Heart left ventricle (tissue), 16 donors: ENCODE results near the gene GNRH2. TPM values are rescaled to one million over a fixed set of nuclear protein-coding genes. Genes with fewer than 3 reads are reported as not detected.

Experiments
- ATAC-seq, 4 donors: fragments of 200-7000 bp; cut with Tn5 transposase; one replicate each; pipeline ENCODE4 v1.9.1; 2020 to 2022; ENCODE audit warnings: moderate library complexity in 4 of 4, mild to moderate bottlenecking in 3 of 4, moderate number of reproducible peaks in 1 of 4
- DNase-seq, 5 donors: peaks; one replicate each; pipeline ENCODE4 v3.0.0-alpha.2; 2020
- H3K27ac ChIP-seq, 12 donors: fragments of 200-600 bp; sonication (generic) in 4 of 12; one replicate each; pipeline versions ENCODE4 v1.5.0 to v1.8.0; 2016 to 2022; ENCODE audit warnings: mild to moderate bottlenecking in 2 of 12
- H3K27me3 ChIP-seq, 9 donors: fragments of 200-600 bp; sonication (generic) in 2 of 9; one replicate each; pipeline versions ENCODE4 v1.5.1 to v1.8.0; 2016 to 2022; ENCODE audit warnings: mild to moderate bottlenecking in 3 of 9
- H3K36me3 ChIP-seq, 9 donors: fragments of 200-600 bp; sonication (generic) in 2 of 9; one replicate each; pipeline versions ENCODE4 v1.5.0 to v1.8.0; 2018 to 2022; ENCODE audit warnings: mild to moderate bottlenecking in 2 of 9
- H3K4me1 ChIP-seq, 12 donors: fragments of 200-600 bp; sonication (generic) in 4 of 12; one replicate each; pipeline versions ENCODE4 v1.5.0 to v1.8.0; 2016 to 2022; ENCODE audit warnings: mild to moderate bottlenecking in 3 of 12
- H3K4me3 ChIP-seq, 12 donors: fragments of 200-600 bp; sonication (generic) in 4 of 12; one replicate each; pipeline versions ENCODE4 v1.5.0 to v1.8.0; 2017 to 2022; ENCODE audit warnings: mild to moderate bottlenecking in 9 of 12, moderate library complexity in 4 of 12
- H3K9me3 ChIP-seq, 12 donors: fragments of 200-600 bp; sonication (generic) in 4 of 12; one replicate each; pipeline versions ENCODE4 v1.5.0 to v1.8.0; 2016 to 2022; ENCODE audit warnings: mild to moderate bottlenecking in 1 of 12
- CTCF ChIP-seq, 12 donors: fragments of 200-600 bp; sonication (generic) in 4 of 12; IDR thresholded peaks; one replicate each; pipeline versions ENCODE4 v1.5.0 to v1.8.0; 2018 to 2022; ENCODE audit warnings: antibody characterized with exemption in 12 of 12, mild to moderate bottlenecking in 5 of 12
- POLR2A ChIP-seq, 2 donors: fragments of 450-650 bp; IDR thresholded peaks; one replicate each; pipeline ENCODE4 v1.6.1; 2017; ENCODE audit warnings: antibody characterized with exemption in 2 of 2, mild to moderate bottlenecking in 2 of 2, moderate library complexity in 2 of 2
- WGBS, 4 donors: extraction: QIAGEN DNeasy Blood & Tissue Kit in 2 of 4; methylation state at CpG; one replicate each; pipeline versions ENCODE4 v1.1.5 to v1.1.7; 2013 to 2018; 5-methylcytosine and 5-hydroxymethylcytosine counted together
- intact Hi-C, 10 donors: fragments of 100-400 bp; cut with DNase I; formaldehyde crosslinking; loops; one replicate each; pipeline versions ENCODE4 v1.11.1 to v1.14.2; 2022
- polyA plus RNA-seq, 2 donors: library from polyadenylated mRNA; stranded (reverse); fragments of 200-250 nt; gene quantifications; one replicate each; pipeline ENCODE4 v1.2.3, GENCODE V29; 2013
- total RNA-seq, 9 donors: library from RNA; depleted of rRNA in 2 of 9; stranded (reverse); fragments of >200 nt in 2 of 9; fragmentation: NEBNext Ultra II Directional in 3 of 9; extraction: Animal tissue kit (Norgen Biotek cat#: 25700) in 3 of 9; gene quantifications; one replicate each; pipeline versions ENCODE4 v1.1.0 to v1.2.4, GENCODE V29; 2016 to 2023
- donor health status: ischemic (EF 13 %, LVEDD 7.1; RV severe dilation, severe dysfunction).
- donor health status: healthy with polysubstance abuse.
- donor health status: DM: no; HTN: yes; CAD: no.
- donor health status: DM: no; HTN: no; CAD: no.
- donor health status: ischemic (EF 25% LVEDD 6.9; RV normal size, moderate dysfunction).
- donor health status: ischemic (EF 25% LVEDD 5.7; RV mildly dilated, moderate dysfunction).
- donor health status: healthy.
- donor health status: DM: yes; HTN: yes; CAD: no.
- donor health status: ischemic (EF 35%, LVEDD 5.7; RV mildly dilated, moderate dysfunction).
- donor health status: nonischemic (EF 11% LVEDD 7.7; RV severe dilation, severe dysfunction).
- donor health status: DM: yes; HTN: yes; CAD: no.
- donor health status: PGD.
- donor health status: ischemic (EF 29% LVEDD 5.4; RV normal size, mild dysfunction).
- donor health status: nonischemic (EF 23%, LVEDD 6.1; RV moderate dilation, normal function).

Gene GNRH2
- total and polyA plus RNA-seq, 11 donors: 0.48 TPM; not detected in 10

DNA sequence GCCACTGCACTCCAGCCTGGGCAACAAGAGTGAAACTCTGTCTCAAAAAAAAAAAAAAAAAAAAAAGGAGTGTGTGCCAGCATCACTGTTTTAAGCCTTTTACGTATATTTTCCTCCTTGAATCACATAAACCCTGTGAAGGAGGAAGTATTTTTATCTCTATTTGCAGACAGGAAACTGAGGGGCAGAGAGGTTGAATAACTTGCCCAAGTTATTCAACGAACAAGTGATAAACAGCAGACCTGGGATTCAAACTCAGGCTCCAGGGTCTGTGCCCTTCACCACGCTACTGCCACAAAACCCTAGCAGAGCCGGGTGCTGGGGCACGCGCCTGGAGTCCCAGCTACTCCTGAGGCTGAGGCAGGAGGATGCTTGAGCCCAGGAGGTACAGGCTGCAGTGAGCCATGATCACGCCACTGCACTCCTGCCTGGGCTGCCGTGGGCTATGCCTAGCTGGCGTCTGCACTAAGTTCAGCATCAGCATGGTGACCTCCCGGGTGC lies 50.5 kb downstream of the GNRH2 start:
- Histone ChIP-seq H3K27me3 (peaks cover 3 to 46% (median 14%) of the 10 kb centered on the region in 9 donors), H3K36me3 (no peaks in the 10 kb centered on the region), H3K4me3 (no peak overlapping the region), H3K4me1 (peaks cover 0 to 17% (median 0%) of the 10 kb centered on the region in 12 donors), H3K27ac (no peak overlapping the region), H3K9me3 (no peaks in the 10 kb centered on the region)
- TF ChIP-seq CTCF (IDR thresholded peaks at IDR 0.05): no peak
- TF ChIP-seq POLR2A (IDR thresholded peaks at IDR 0.05): no peak
- intact Hi-C loops: no loop called here
- DNase-seq: no peak
- no peak for ATAC-seq
- WGBS, 4 donors: 52 to 68% (median 63%) methylated on average over 8 to 10 of the region's 10 CpGs

DNA sequence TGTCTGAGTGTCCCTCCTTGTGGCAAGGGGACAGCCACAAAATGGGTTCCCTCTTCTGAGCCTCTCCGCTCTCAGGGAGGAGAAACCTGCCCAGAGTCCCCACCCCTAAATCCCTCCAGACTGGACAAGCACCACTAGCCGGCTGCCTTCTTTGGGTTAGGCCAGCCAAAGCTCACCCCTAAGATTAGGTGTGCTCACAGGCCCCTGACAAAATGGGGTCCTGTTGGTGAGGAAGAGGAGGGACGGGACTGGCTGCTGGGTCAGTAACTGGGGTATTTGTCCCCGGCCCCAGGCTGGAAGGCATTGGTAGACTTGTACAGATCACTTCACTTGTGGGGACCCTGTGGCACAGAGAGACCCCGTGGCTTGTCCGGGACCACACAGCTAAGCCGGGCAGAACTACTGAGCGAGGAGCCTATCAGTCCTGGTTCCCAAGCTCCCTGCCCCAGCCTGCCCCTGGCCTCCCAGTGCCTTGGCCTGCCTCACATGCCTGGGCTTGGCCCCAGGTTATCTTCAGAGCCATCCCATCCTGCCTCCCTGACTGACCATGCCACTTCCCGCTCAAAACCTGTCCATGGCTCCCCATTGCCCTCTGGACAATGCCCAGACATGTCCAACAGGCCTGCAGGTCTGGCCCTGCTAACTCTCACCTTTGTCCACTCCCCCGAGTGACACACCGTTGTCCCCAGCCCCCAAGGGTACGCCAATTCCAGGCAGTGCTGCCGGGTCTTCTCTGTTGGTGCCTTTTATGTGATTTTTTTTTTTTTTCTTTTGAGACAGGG lies 51.6 kb downstream of the GNRH2 start:
- Histone ChIP-seq H3K27me3 (peaks cover 3 to 43% (median 14%) of the 10 kb centered on the region in 9 donors), H3K36me3 (no peaks in the 10 kb centered on the region), H3K4me3 (no peak overlapping the region), H3K27ac (no peak overlapping the region), H3K9me3 (no peaks in the 10 kb centered on the region), H3K4me1 (peaks cover 0 to 17% (median 0%) of the 10 kb centered on the region in 12 donors)
- DNase-seq (no peak), ATAC-seq (no peak)
- 85 to 91% (median 89%) methylated on average over 9 to 13 of the region's 13 CpGs for WGBS, 4 donors
- intact Hi-C loops: no loop called here
- no peak for TF ChIP-seq CTCF (IDR thresholded peaks at IDR 0.05)
- no peak for TF ChIP-seq POLR2A (IDR thresholded peaks at IDR 0.05)

Other genes starting within 250 kb of the GNRH2 start
- 10 to 100 TPM in 2 of 9 donors, 1 to 10 TPM in 2, under 1 TPM in 5; 0.42 to 21.5 (median 0.72) TPM for gene CPXM1, start 243.0 kb upstream of the GNRH2 start, total RNA-seq
- gene CPXM1, start 243.0 kb upstream of the GNRH2 start, polyA plus RNA-seq: 1 to 10 TPM in 1 of 2 donors, under 1 TPM in 1; 0.27 to 3.9 TPM
- gene C20orf141, start 228.6 kb upstream of the GNRH2 start, total RNA-seq: not detected
- not detected for gene C20orf141, start 228.6 kb upstream of the GNRH2 start, polyA plus RNA-seq
- gene TMEM239, start 227.3 kb upstream of the GNRH2 start, total RNA-seq: not detected
- gene TMEM239, start 227.3 kb upstream of the GNRH2 start, polyA plus RNA-seq: not detected
- gene PCED1A, start 203.0 kb upstream of the GNRH2 start, total RNA-seq: 10 to 100 TPM in 2 of 9 donors, 1 to 10 TPM in 7; 5.0 to 20.7 (median 6.8) TPM
- gene PCED1A, start 203.0 kb upstream of the GNRH2 start, polyA plus RNA-seq: 10 to 100 TPM in 1 of 2 donors, 1 to 10 TPM in 1; 7.0 to 11.3 TPM
- gene VPS16, start 202.9 kb upstream of the GNRH2 start, total RNA-seq: 10 to 100 TPM; 13.9 to 28.6 (median 19.5) TPM
- 10 to 100 TPM; 19.8 to 21.2 TPM for gene VPS16, start 202.9 kb upstream of the GNRH2 start, polyA plus RNA-seq
- 10 to 100 TPM; 17.3 to 43.4 (median 32.2) TPM for gene PTPRA, start 170.1 kb upstream of the GNRH2 start, total RNA-seq
- 10 to 100 TPM in 1 of 2 donors, 1 to 10 TPM in 1; 6.1 to 18.9 TPM for gene PTPRA, start 170.1 kb upstream of the GNRH2 start, polyA plus RNA-seq
- gene MRPS26, start 2.4 kb downstream of the GNRH2 start, total RNA-seq: 10 to 100 TPM; 36.5 to 83.4 (median 50.9) TPM
- gene MRPS26, start 2.4 kb downstream of the GNRH2 start, polyA plus RNA-seq: 100 to 1,000 TPM in 1 of 2 donors, 10 to 100 TPM in 1; 98.8 to 111 TPM
- gene OXT, start 28.0 kb downstream of the GNRH2 start, total RNA-seq: under 1 TPM in 1 of 9 donors, not detected in 8; 0.67 TPM
- gene OXT, start 28.0 kb downstream of the GNRH2 start, polyA plus RNA-seq: not detected
- gene AVP, start 41.1 kb downstream of the GNRH2 start, total RNA-seq: not detected
- not detected for gene AVP, start 41.1 kb downstream of the GNRH2 start, polyA plus RNA-seq
- gene FASTKD5, start 116.2 kb downstream of the GNRH2 start, total RNA-seq: 10 to 100 TPM; 19.7 to 36.0 (median 28.6) TPM
- gene FASTKD5, start 116.2 kb downstream of the GNRH2 start, polyA plus RNA-seq: 10 to 100 TPM; 12.8 to 37.2 TPM
- gene UBOX5, start 116.2 kb downstream of the GNRH2 start, total RNA-seq: 1 to 10 TPM; 2.6 to 5.6 (median 3.7) TPM
- 1 to 10 TPM; 2.5 to 2.8 TPM for gene UBOX5, start 116.2 kb downstream of the GNRH2 start, polyA plus RNA-seq
- 10 to 100 TPM in 6 of 9 donors, 1 to 10 TPM in 3; 6.8 to 28.4 (median 13.1) TPM for gene LZTS3, start 129.9 kb downstream of the GNRH2 start, total RNA-seq
- 10 to 100 TPM in 1 of 2 donors, 1 to 10 TPM in 1; 9.0 to 13.6 TPM for gene LZTS3, start 129.9 kb downstream of the GNRH2 start, polyA plus RNA-seq
- 10 to 100 TPM; 26.0 to 55.5 (median 35.5) TPM for gene DDRGK1, start 161.1 kb downstream of the GNRH2 start, total RNA-seq
- gene DDRGK1, start 161.1 kb downstream of the GNRH2 start, polyA plus RNA-seq: 10 to 100 TPM; 25.1 to 78.3 TPM
- gene ITPA, start 165.9 kb downstream of the GNRH2 start, total RNA-seq: 10 to 100 TPM; 15.3 to 37.8 (median 20.6) TPM
- gene ITPA, start 165.9 kb downstream of the GNRH2 start, polyA plus RNA-seq: 10 to 100 TPM; 28.6 to 48.3 TPM
- 1 to 10 TPM in 1 of 9 donors, under 1 TPM in 7, not detected in 1; 0.11 to 1.0 (median 0.22) TPM for gene SLC4A11, start 195.6 kb downstream of the GNRH2 start, total RNA-seq
- gene SLC4A11, start 195.6 kb downstream of the GNRH2 start, polyA plus RNA-seq: under 1 TPM; 0.08 to 0.23 TPM